KMS-11 (cell line): ENCODE data around the gene TMPRSS15.

Experiments
- H2AFZ ChIP-seq: fragments of 200-600 bp; sonication (generic); 2 replicates; pipeline ENCODE4 v1.6.1; 2016; ENCODE audit warnings: antibody characterized with exemption, mixed run types, low read depth
- H3K27ac ChIP-seq: fragments of 200-600 bp; sonication (generic); 2 replicates; pipeline ENCODE4 v1.6.1; 2016; ENCODE audit warnings: mild to moderate bottlenecking, mixed run types
- H3K27me3 ChIP-seq: fragments of 200-600 bp; sonication (generic); 2 replicates; pipeline ENCODE4 v1.6.1; 2017; ENCODE audit warnings: mild to moderate bottlenecking, low read depth, mixed run types, moderate library complexity; ENCODE audit not compliant: insufficient read depth
- H3K36me3 ChIP-seq: fragments of 200-600 bp; sonication (generic); 2 replicates; pipeline ENCODE4 v1.6.1; 2017; ENCODE audit warnings: mild to moderate bottlenecking, mixed run types; ENCODE audit not compliant: insufficient read depth
- H3K4me1 ChIP-seq: fragments of 200-600 bp; sonication (generic); 2 replicates; pipeline ENCODE4 v1.6.1; 2016; ENCODE audit warnings: mild to moderate bottlenecking, low read depth, mixed run types; ENCODE audit not compliant: poor library complexity, severe bottlenecking
- H3K4me2 ChIP-seq: fragments of 200-600 bp; sonication (generic); 2 replicates; pipeline ENCODE4 v1.7.0; 2016; ENCODE audit warnings: mild to moderate bottlenecking, mixed run types
- H3K4me3 ChIP-seq: fragments of 200-600 bp; sonication (generic); IDR thresholded peaks from 2 replicates; pipeline ENCODE4 v1.6.1; 2017; ENCODE audit warnings: low read depth, low read length, mixed read lengths; ENCODE audit not compliant: insufficient read depth
- H3K79me2 ChIP-seq: fragments of 200-600 bp; sonication (generic); 2 replicates; pipeline ENCODE4 v1.6.1; 2016; ENCODE audit warnings: low read depth, mixed run types; ENCODE audit not compliant: insufficient read depth
- H3K9ac ChIP-seq: fragments of 200-600 bp; sonication (generic); 2 replicates; pipeline ENCODE4 v1.6.1; 2016; ENCODE audit warnings: mild to moderate bottlenecking, mixed run types
- H4K20me1 ChIP-seq: fragments of 200-600 bp; sonication (generic); 2 replicates; pipeline ENCODE4 v1.6.1; 2016; ENCODE audit warnings: mild to moderate bottlenecking, mixed run types; ENCODE audit not compliant: insufficient read depth
- CTCF ChIP-seq: fragments of 200-600 bp; sonication (generic); conservative IDR thresholded peaks from 2 replicates; pipeline ENCODE4 v1.6.1; 2017; ENCODE audit warnings: low read depth, mild to moderate bottlenecking, antibody characterized with exemption, low read length, moderate library complexity, mixed read lengths

The TMPRSS15 gene

GRCh38 chr21:18403735-18404450, at the start of gene TMPRSS15:
Gene TMPRSS15 (minus strand): TSS chr21:18403785. CDS start chr21:18403622, 163 bp downstream.
- H3K27me3 ChIP-seq = no peaks in the 10 kb centered on the region
- H3K4me2 ChIP-seq = no peak within 1 kb of the TSS
- no peaks in the 10 kb centered on the region for H3K4me1 ChIP-seq
- no peaks in the 10 kb centered on the region for H4K20me1 ChIP-seq
- no peak within 1 kb of the TSS for H3K27ac ChIP-seq
- no peak within 1 kb of the TSS for H2AFZ ChIP-seq
- no peaks in the 10 kb centered on the region for H3K79me2 ChIP-seq
- H3K9ac ChIP-seq = no peak within 1 kb of the TSS
- TF ChIP-seq CTCF = no peak
- no peaks in the 10 kb centered on the region; the same call in 1 of the 2 replicates for H3K36me3 ChIP-seq
- no peak within 1 kb of the TSS for H3K4me3 ChIP-seq

- Histone ChIP-seq H3K4me1 (no peaks in the 10 kb centered on the region), H2AFZ (no peak overlapping the region)
- TF ChIP-seq CTCF = no peak
These were observed 48.1 kb upstream of the TMPRSS15 start for GRCh38 chr21:18451670-18452069.

GRCh38 chr21:18449605-18450550, 46.3 kb upstream of the TMPRSS15 start:
- no peaks in the 10 kb centered on the region for H4K20me1 ChIP-seq
- H3K36me3 ChIP-seq = no peaks in the 10 kb centered on the region
- no peak for TF ChIP-seq CTCF
- no peak overlapping the region for H2AFZ ChIP-seq
- H3K4me3 ChIP-seq = no peak overlapping the region
- H3K27ac ChIP-seq = no peak overlapping the region
- H3K27me3 ChIP-seq = no peaks in the 10 kb centered on the region
- no peak overlapping the region for H3K4me2 ChIP-seq
- H3K9ac ChIP-seq = no peak overlapping the region
- H3K4me1 ChIP-seq = no peaks in the 10 kb centered on the region
- no peaks in the 10 kb centered on the region for H3K79me2 ChIP-seq

More at GRCh38 chr21:18451670-18452069, 48.1 kb upstream of the TMPRSS15 start:
- H3K27me3 ChIP-seq = no peaks in the 10 kb centered on the region
- no peak overlapping the region for H3K4me3 ChIP-seq
- H3K79me2 ChIP-seq = no peaks in the 10 kb centered on the region
- H3K36me3 ChIP-seq = no peaks in the 10 kb centered on the region
- no peak overlapping the region for H3K27ac ChIP-seq
- no peak overlapping the region for H3K4me2 ChIP-seq
- H4K20me1 ChIP-seq = no peaks in the 10 kb centered on the region
- H3K9ac ChIP-seq = no peak overlapping the region

- Histone ChIP-seq H3K4me1 (no peaks in the 10 kb centered on the region), H2AFZ (no peak overlapping the region), H3K4me3 (no peak overlapping the region), H4K20me1 (no peaks in the 10 kb centered on the region), H3K36me3 (no peaks in the 10 kb centered on the region), H3K9ac (no peak overlapping the region), H3K27ac (no peak overlapping the region), H3K27me3 (no peaks in the 10 kb centered on the region), H3K79me2 (no peaks in the 10 kb centered on the region), H3K4me2 (no peak overlapping the region)
- TF ChIP-seq CTCF = no peak
These were observed 40.1 kb upstream of the TMPRSS15 start for GRCh38 chr21:18443701-18444100.
